HCT116 (cell line): ENCODE measurements around the gene FSHR. TPM values are rescaled to one million over a fixed set of nuclear protein-coding genes. Genes with fewer than 3 reads are reported as not detected.

Experiments
- ATAC-seq: fragments of 200-7000 bp; cut with Tn5 transposase; 2 replicates; pipeline ENCODE4 v1.9.1; 2020; ENCODE audit warnings: mild to moderate bottlenecking, moderate library complexity
- BruUV-seq: library from RNA; stranded (reverse); fragments of 400-500 nt; replicated peaks from 2 replicates; lab custom pipeline; 2021; lab: Mats Ljungman, UMichigan
- CTCF ChIA-PET: fragments of 300-600 bp; sonication (Branson Sonifier 250); formaldehyde crosslinking; loops from one replicate; lab custom pipeline; 2021; ENCODE audit warnings: antibody characterized with exemption; lab: Charles Lee
- POLR2A ChIA-PET: fragments of 300-600, 350-600 bp; sonication (Branson Sonifier 250); formaldehyde crosslinking; loops from one replicate; lab custom pipeline; 2021; ENCODE audit warnings: antibody characterized with exemption; lab: Charles Lee
- RAD21 ChIA-PET, 2 experiments: fragments of 300-600 bp; sonication (Branson Sonifier 250); formaldehyde crosslinking; loops; one replicate each; lab custom pipeline; 2023; ENCODE audit warnings: low total read pairs in 2 of 2; ENCODE audit not compliant: uncharacterized antibody in 2 of 2, unreplicated experiment in 2 of 2, low non-redundant PET in 1 of 2; lab: Charles Lee
- DNase-seq: peaks from one replicate; pipeline ENCODE4 v3.0.0-alpha.2; 2010; ENCODE audit warnings: low read depth, low spot score
- H2AFZ ChIP-seq: fragments of 200-600 bp; shearing (Covaris generic), sonication (generic); 2 replicates; pipeline ENCODE4 v1.6.1; 2017; ENCODE audit warnings: low read depth, mixed run types, mixed read lengths, antibody characterized with exemption, low read length; ENCODE audit not compliant: poor library complexity, severe bottlenecking
- H3K27ac ChIP-seq: 2 replicates; pipeline ENCODE4 v1.5.1; 2012; ENCODE audit warnings: low read depth, low read length
- H3K27me3 ChIP-seq: fragments of 200-600 bp; sonication (generic); 2 replicates; pipeline ENCODE4 v1.6.1; 2016; ENCODE audit warnings: mixed run types, low read length, mixed read lengths; ENCODE audit not compliant: insufficient read depth
- H3K36me3 ChIP-seq, 2 experiments: fragments of 200-500 bp in 1 of 2; fragments of 200-600 bp in 1 of 2; sonication (Bioruptor generic) in 1 of 2; sonication (generic) in 1 of 2; 2 replicates each; pipeline versions ENCODE4 v1.5.1 to v1.6.1; 2014 to 2016; ENCODE audit warnings: low read length in 2 of 2, inconsistent platforms in 1 of 2, mixed read lengths in 1 of 2, mixed run types in 1 of 2; ENCODE audit not compliant: insufficient read depth in 2 of 2, control insufficient read depth in 1 of 2
- H3K4me1 ChIP-seq, 2 experiments: fragments of 200-600 bp in 1 of 2; sonication (generic) in 1 of 2; 2 replicates each; pipeline versions ENCODE4 v1.5.1 to v1.6.1; 2012 to 2017; ENCODE audit warnings: low read length in 2 of 2, inconsistent platforms in 1 of 2, mild to moderate bottlenecking in 1 of 2, mixed read lengths in 1 of 2, mixed run types in 1 of 2, moderate library complexity in 1 of 2; ENCODE audit not compliant: insufficient read depth in 2 of 2, control insufficient read depth in 1 of 2
- H3K4me2 ChIP-seq: fragments of 200-600 bp; sonication (generic); 2 replicates; pipeline ENCODE4 v1.6.1; 2017; ENCODE audit warnings: mixed run types, low read length, mixed read lengths
- H3K4me3 ChIP-seq, 2 experiments: fragments of 200-600 bp in 1 of 2; sonication (generic) in 1 of 2; replicated peaks in 1 of 2; 2 replicates each; pipeline ENCODE4 v1.5.1; 2011 to 2016; ENCODE audit warnings: low read length in 2 of 2, control low read depth in 1 of 2, low read depth in 1 of 2, mild to moderate bottlenecking in 1 of 2, mixed read lengths in 1 of 2, mixed run types in 1 of 2
- H3K79me2 ChIP-seq: fragments of 200-600 bp; sonication (generic); 2 replicates; pipeline ENCODE4 v1.6.1; 2017; ENCODE audit warnings: mild to moderate bottlenecking, mixed run types, low read length, moderate library complexity, mixed read lengths; ENCODE audit not compliant: insufficient read depth
- H3K9ac ChIP-seq: fragments of 200-600 bp; sonication (generic); 2 replicates; pipeline ENCODE4 v1.6.1; 2016; ENCODE audit warnings: low read length, mixed read lengths
- H3K9me2 ChIP-seq: fragments of 200-600 bp; sonication (generic), shearing (Covaris generic); 2 replicates; pipeline ENCODE4 v1.6.1; 2017; ENCODE audit warnings: mixed run types, mild to moderate bottlenecking, moderate library complexity; ENCODE audit not compliant: insufficient read depth
- H3K9me3 ChIP-seq, 2 experiments: fragments of 200-500 bp in 1 of 2; fragments of 200-600 bp in 1 of 2; sonication (Bioruptor generic) in 1 of 2; sonication (generic) in 1 of 2; 2 replicates each; pipeline ENCODE4 v1.6.1; 2014 to 2017; ENCODE audit warnings: low read length in 2 of 2, mixed read lengths in 2 of 2, inconsistent platforms in 1 of 2, low read depth in 1 of 2, mild to moderate bottlenecking in 1 of 2, mixed run types in 1 of 2, moderate library complexity in 1 of 2; ENCODE audit not compliant: control insufficient read depth in 1 of 2, insufficient read depth in 1 of 2
- H4K20me1 ChIP-seq: fragments of 200-600 bp; sonication (generic), shearing (Covaris generic); 2 replicates; pipeline ENCODE4 v1.6.1; 2017; ENCODE audit warnings: mixed run types, mild to moderate bottlenecking, moderate library complexity; ENCODE audit not compliant: insufficient read depth
- ELF1 ChIP-seq: IDR thresholded peaks from 2 replicates; pipeline ENCODE4 v1.6.1; 2012; ENCODE audit warnings: low read depth, borderline replicate concordance
- FOSL1 ChIP-seq: IDR thresholded peaks from 2 replicates; pipeline ENCODE4 v1.6.1; 2012; ENCODE audit warnings: low read depth
- JUND ChIP-seq: IDR thresholded peaks from 2 replicates; pipeline ENCODE4 v1.6.1; 2012
- MAX ChIP-seq: IDR thresholded peaks from 2 replicates; pipeline ENCODE4 v1.6.1; 2012
- SIN3A ChIP-seq: IDR thresholded peaks from 2 replicates; pipeline ENCODE4 v1.6.1; 2012; ENCODE audit warnings: low read depth
- SP1 ChIP-seq: IDR thresholded peaks from 2 replicates; pipeline ENCODE4 v1.6.1; 2012; ENCODE audit warnings: low read depth
- TCF7L2 ChIP-seq: IDR thresholded peaks from 2 replicates; pipeline ENCODE4 v1.7.0; 2011; ENCODE audit warnings: borderline replicate concordance, inconsistent platforms; ENCODE audit not compliant: insufficient read depth, insufficient read length; ENCODE audit errors: extremely low read depth
- YY1 ChIP-seq: IDR thresholded peaks from 2 replicates; pipeline ENCODE4 v1.6.1; 2011; ENCODE audit warnings: low read length, low read depth, moderate library complexity, mild to moderate bottlenecking; ENCODE audit not compliant: insufficient replicate concordance; ENCODE audit errors: extremely low read depth
- ZBTB33 ChIP-seq: IDR thresholded peaks from 2 replicates; pipeline ENCODE4 v1.6.1; 2011; ENCODE audit warnings: mild to moderate bottlenecking, low read length, moderate library complexity; ENCODE audit not compliant: insufficient replicate concordance; ENCODE audit errors: extremely low read depth
- ZNF274 ChIP-seq: fragments of 200-500 bp; sonication (Bioruptor generic); IDR thresholded peaks from 2 replicates; pipeline ENCODE4 v1.6.1; 2014; ENCODE audit warnings: mild to moderate bottlenecking, low read depth, low read length, inconsistent platforms
- intact Hi-C: fragments of 100-400 bp; cut with micrococcal nuclease; formaldehyde crosslinking; loops from 2 replicates; pipeline ENCODE4 v1.10.0; 2022
- total RNA-seq: library from RNA; stranded (reverse); gene quantifications from one replicate; pipeline ENCODE4 v1.2.1, GENCODE V29; 2021; ENCODE audit not compliant: unreplicated experiment

Gene FSHR
- total RNA-seq, 1 experiment from 2014 or later = not detected

- Histone ChIP-seq H3K36me3 (no peaks in the 10 kb centered on the region), H3K27ac (no peak overlapping the region), H3K4me1 (no peaks in the 10 kb centered on the region), H3K9me2 (no peaks in the 10 kb centered on the region), H3K9me3 (no peaks in the 10 kb centered on the region), H3K4me2 (no peak overlapping the region), H3K79me2 (no peaks in the 10 kb centered on the region), H4K20me1 (no peaks in the 10 kb centered on the region), H3K4me3 (no peak overlapping the region), H3K9ac (no peak overlapping the region), H3K27me3 (peaks cover 6% of the 10 kb centered on the region), H2AFZ (no peak overlapping the region)
- ChIA-PET POLR2A (no interaction called here), CTCF (no interaction called here), RAD21 (no interaction called here)
- intact Hi-C loops = no loop called here
- no peak for DNase-seq
- no peak for ATAC-seq
- BruUV-seq = no TSS peak
- TF ChIP-seq ZBTB33 (no peak), FOSL1 (no peak), ELF1 (no peak), ZNF274 (no peak), YY1 (no peak), SP1 (no peak), TCF7L2 (no peak), SIN3A (no peak), MAX (no peak), JUND (no peak)
Observed at GRCh38 chr2:48932667-48933066, 221.6 kb downstream of the FSHR start.
